K562 (cell line): Measurements from ENCODE around the gene HLA-DMB. TPM values are rescaled to one million over a fixed set of nuclear protein-coding genes. Genes with fewer than 3 reads are reported as not detected.

Source experiments
- EP300 ChIP-seq: IDR thresholded peaks from 2 replicates; pipeline ENCODE4 v1.6.1; 2012; ENCODE audit warnings: low read length, improper control_type of control experiment
- ETV1 ChIP-seq: fragments of 450-650 bp; conservative IDR thresholded peaks from 2 replicates; pipeline ENCODE4 v1.6.1; 2016; ENCODE audit warnings: missing genetic modification characterization, control low read depth, low read depth, missing compliant biosample characterization
- GATAD2B ChIP-seq: fragments of 450-650 bp; IDR thresholded peaks from 2 replicates; pipeline ENCODE4 v1.6.1; 2017; ENCODE audit warnings: mild to moderate bottlenecking, borderline replicate concordance
- HDAC6 ChIP-seq: IDR thresholded peaks from 2 replicates; pipeline ENCODE4 v1.6.1; 2012; ENCODE audit warnings: low read depth, mild to moderate bottlenecking, control low read depth, inconsistent platforms, low read length, moderate library complexity
- MIER1 ChIP-seq: fragments of 450-650 bp; IDR thresholded peaks from 2 replicates; pipeline ENCODE4 v1.6.1; 2016; ENCODE audit warnings: antibody characterized with exemption, mild to moderate bottlenecking, low read depth
- MTA1 ChIP-seq: fragments of 450-650 bp; IDR thresholded peaks from 2 replicates; pipeline ENCODE4 v1.6.1; 2017; ENCODE audit warnings: borderline replicate concordance
- NCOA2 ChIP-seq, 2 experiments: fragments of 450-650 bp; IDR thresholded peaks; 2 replicates each; pipeline ENCODE4 v1.6.1; 2018; ENCODE audit warnings: mild to moderate bottlenecking in 2 of 2, moderate library complexity in 1 of 2; ENCODE audit not compliant: partially characterized antibody in 2 of 2
- PML ChIP-seq: IDR thresholded peaks from 2 replicates; pipeline ENCODE4 v1.6.1; 2012; ENCODE audit warnings: low read length, inconsistent platforms
- PURB ChIP-seq: sonication (generic); formaldehyde crosslinking; IDR thresholded peaks from 2 replicates; pipeline ENCODE4 v1.9.0; 2021; ENCODE audit warnings: low read depth, mild to moderate bottlenecking, missing genetic modification reagents
- SNIP1 ChIP-seq: fragments of 450-650 bp; IDR thresholded peaks from 2 replicates; pipeline ENCODE4 v1.7.1; 2017; ENCODE audit warnings: low read depth, mild to moderate bottlenecking
- SNRNP70 ChIP-seq: fragments of 200-400 bp; formaldehyde crosslinking; optimal IDR thresholded peaks from 2 replicates; pipeline ENCODE3; 2017; ENCODE audit warnings: low read depth, low read length
- SRSF3 ChIP-seq: fragments of 200-400 bp; formaldehyde crosslinking; IDR thresholded peaks from 2 replicates; pipeline ENCODE4 v1.6.1; 2016; ENCODE audit warnings: mild to moderate bottlenecking, low read length, moderate library complexity; ENCODE audit not compliant: insufficient read depth
- STAT5B ChIP-seq: fragments of 250-450 bp; sonication (Bioruptor Pico); IDR thresholded peaks from 2 replicates; pipeline ENCODE4 v1.8.0; 2021; ENCODE audit warnings: mild to moderate bottlenecking, inconsistent platforms
- TCF7 ChIP-seq: sonication (generic); IDR thresholded peaks from 2 replicates; pipeline ENCODE4 v1.6.1; 2016; ENCODE audit warnings: antibody characterized with exemption, borderline replicate concordance
- TRIM24 ChIP-seq, 2 experiments: fragments of 450-650 bp; IDR thresholded peaks; 2 replicates each; pipeline ENCODE4 v1.6.1; 2016
- WHSC1 ChIP-seq: IDR thresholded peaks from one replicate; pipeline ENCODE4 v1.6.1; 2012; ENCODE audit warnings: low read length, control low read depth, inconsistent platforms
- ZNF232 ChIP-seq: sonication (generic); formaldehyde crosslinking; IDR thresholded peaks from 2 replicates; pipeline ENCODE4 v1.8.0; 2022; ENCODE audit warnings: mild to moderate bottlenecking, missing genetic modification reagents
- ZNF436 ChIP-seq: fragments of 250-450, 450-650 bp; sonication (Bioruptor Pico); formaldehyde crosslinking; IDR thresholded peaks from 2 replicates; pipeline ENCODE4 v1.7.0; 2020; ENCODE audit warnings: mild to moderate bottlenecking
- polyA plus RNA-seq, 8 experiments: library from polyadenylated mRNA; depleted of rRNA in 4 of 8; stranded (reverse) in 5 of 8; unstranded in 3 of 8; fragments of >200 nt; fragmentation: Nextera tagmentation in 2 of 8; fragmentation: Illumina TruSeq in 1 of 8; extraction: Ambion mirVana in 2 of 8; extraction: Trizol in 1 of 8; gene quantifications; 2 replicates each; pipeline versions ENCODE4 v1.2.1 to v1.2.3, GENCODE V29; 2011 to 2014; ENCODE audit warnings: inconsistent platforms in 1 of 8, missing spikeins in 1 of 8
- total RNA-seq, 7 experiments: library from RNA; depleted of rRNA in 6 of 7; stranded (reverse); fragments of >200 nt in 6 of 7; fragmentation: Illumina TruSeq in 2 of 7; extraction: Trizol in 2 of 7; gene quantifications; 2 replicates each; pipeline versions ENCODE4 v1.2.1 to v1.2.3, GENCODE V29; 2011 to 2021; ENCODE audit warnings: low replicate concordance in 1 of 7
- TF ChIP-seq, protein P1 (sequence below): fragments of 250-450 bp; sonication (Bioruptor Pico); IDR thresholded peaks from 2 replicates; pipeline ENCODE4 v1.8.0; 2021; ENCODE audit warnings: mild to moderate bottlenecking, moderate library complexity
- TF ChIP-seq, protein P2 (sequence below): fragments of 450-650 bp; IDR thresholded peaks from 2 replicates; pipeline ENCODE4 v1.6.1; 2016; ENCODE audit warnings: mild to moderate bottlenecking
- TF ChIP-seq, protein P3 (sequence below): fragments of 450-650 bp; conservative IDR thresholded peaks from 2 replicates; pipeline ENCODE4 v1.6.1; 2016; ENCODE audit warnings: missing genetic modification characterization, low read depth, mild to moderate bottlenecking, control low read depth, missing compliant biosample characterization
- TF ChIP-seq, protein P4 (sequence below), 3 experiments: IDR thresholded peaks in 2 of 3; conservative IDR thresholded peaks in 1 of 3; 2 replicates each; pipeline ENCODE4 v1.5.1; 2011 to 2012; ENCODE audit warnings: low read length in 3 of 3, mild to moderate bottlenecking in 3 of 3, control low read depth in 2 of 3, improper control_type of control experiment in 1 of 3, inconsistent platforms in 1 of 3, low read depth in 1 of 3, mixed read lengths in 1 of 3, moderate library complexity in 1 of 3; ENCODE audit not compliant: insufficient read depth in 2 of 3

HLA-DMB gene
- total and polyA plus RNA-seq, 9 of the 15 experiments (the other 6 are each of a cell fraction or from before 2014, with no cell fraction given) = 0.38 TPM; not detected in 8

DNA sequence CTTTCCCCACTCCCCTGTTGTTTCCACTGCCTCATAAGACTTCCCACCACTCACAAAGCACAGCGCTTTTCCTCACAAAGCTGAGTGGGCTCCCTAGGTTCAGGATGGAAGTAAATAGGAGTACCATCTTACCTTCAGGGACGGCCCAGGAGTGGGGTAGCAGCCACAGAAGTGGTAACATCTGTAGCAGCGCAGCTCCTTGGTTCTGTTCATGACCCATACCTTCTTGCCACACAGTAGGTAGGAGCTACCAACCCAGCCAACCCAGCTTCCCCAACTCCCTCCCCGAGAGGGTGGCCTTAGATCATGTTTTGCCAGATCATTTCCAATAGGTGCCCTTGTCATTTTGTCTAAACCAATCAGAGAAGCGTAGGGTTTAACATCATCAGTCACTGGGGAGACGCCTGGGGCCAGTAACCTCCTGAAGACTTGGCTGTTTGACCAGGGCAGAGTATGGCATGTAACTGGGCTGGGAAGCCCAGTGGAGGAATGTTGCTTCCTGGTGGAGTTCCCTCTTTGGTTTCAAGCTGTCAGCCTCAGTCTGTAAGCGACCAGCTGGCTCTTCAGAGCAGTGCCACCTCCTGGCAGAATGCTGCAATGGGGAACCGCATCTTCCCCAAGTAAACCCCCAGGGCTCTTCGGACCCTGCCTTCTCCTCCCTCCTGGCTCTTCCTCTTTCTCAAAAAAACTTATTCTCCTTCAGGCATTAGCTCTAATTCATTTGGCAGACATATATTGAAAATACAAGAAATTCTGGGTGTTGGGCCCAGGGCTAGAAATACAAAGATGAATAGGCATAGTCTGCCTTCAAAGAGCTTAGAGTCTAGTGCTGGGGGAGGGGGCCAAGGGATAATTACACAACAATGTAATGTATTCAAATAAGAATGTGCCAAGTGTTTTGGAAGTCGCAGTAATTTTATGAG, 12.2 kb upstream of the HLA-DMB start, which contains the start of gene HLA-DMA (continued):
- TF ChIP-seq TCF7 = no peak
- no peak for TF ChIP-seq WHSC1
- no peak for TF ChIP-seq NCOA2 (IDR thresholded peaks at IDR 0.05; ENCODE audit: partially characterized antibody in 2 of 2)
- no peak for TF ChIP-seq ZNF232 (CRISPR knock-in tag)
- TF ChIP-seq, protein P1, sequence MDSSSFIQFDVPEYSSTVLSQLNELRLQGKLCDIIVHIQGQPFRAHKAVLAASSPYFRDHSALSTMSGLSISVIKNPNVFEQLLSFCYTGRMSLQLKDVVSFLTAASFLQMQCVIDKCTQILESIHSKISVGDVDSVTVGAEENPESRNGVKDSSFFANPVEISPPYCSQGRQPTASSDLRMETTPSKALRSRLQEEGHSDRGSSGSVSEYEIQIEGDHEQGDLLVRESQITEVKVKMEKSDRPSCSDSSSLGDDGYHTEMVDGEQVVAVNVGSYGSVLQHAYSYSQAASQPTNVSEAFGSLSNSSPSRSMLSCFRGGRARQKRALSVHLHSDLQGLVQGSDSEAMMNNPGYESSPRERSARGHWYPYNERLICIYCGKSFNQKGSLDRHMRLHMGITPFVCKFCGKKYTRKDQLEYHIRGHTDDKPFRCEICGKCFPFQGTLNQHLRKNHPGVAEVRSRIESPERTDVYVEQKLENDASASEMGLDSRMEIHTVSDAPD (CRISPR knock-in tag) = no peak
- TF ChIP-seq SNIP1 = no peak
- TF ChIP-seq, protein P2, sequence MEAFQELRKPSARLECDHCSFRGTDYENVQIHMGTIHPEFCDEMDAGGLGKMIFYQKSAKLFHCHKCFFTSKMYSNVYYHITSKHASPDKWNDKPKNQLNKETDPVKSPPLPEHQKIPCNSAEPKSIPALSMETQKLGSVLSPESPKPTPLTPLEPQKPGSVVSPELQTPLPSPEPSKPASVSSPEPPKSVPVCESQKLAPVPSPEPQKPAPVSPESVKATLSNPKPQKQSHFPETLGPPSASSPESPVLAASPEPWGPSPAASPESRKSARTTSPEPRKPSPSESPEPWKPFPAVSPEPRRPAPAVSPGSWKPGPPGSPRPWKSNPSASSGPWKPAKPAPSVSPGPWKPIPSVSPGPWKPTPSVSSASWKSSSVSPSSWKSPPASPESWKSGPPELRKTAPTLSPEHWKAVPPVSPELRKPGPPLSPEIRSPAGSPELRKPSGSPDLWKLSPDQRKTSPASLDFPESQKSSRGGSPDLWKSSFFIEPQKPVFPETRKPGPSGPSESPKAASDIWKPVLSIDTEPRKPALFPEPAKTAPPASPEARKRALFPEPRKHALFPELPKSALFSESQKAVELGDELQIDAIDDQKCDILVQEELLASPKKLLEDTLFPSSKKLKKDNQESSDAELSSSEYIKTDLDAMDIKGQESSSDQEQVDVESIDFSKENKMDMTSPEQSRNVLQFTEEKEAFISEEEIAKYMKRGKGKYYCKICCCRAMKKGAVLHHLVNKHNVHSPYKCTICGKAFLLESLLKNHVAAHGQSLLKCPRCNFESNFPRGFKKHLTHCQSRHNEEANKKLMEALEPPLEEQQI = no peak
- no peak for TF ChIP-seq ZNF436
- TF ChIP-seq STAT5B = no peak
- no peak for TF ChIP-seq EP300
- no peak for TF ChIP-seq MTA1
- no peak for TF ChIP-seq HDAC6
- TF ChIP-seq TRIM24 (IDR thresholded peaks at IDR 0.05) = peak in 1 of 2 experiments; percentile 65; a peak in 3 of 4 replicates
- no peak for TF ChIP-seq ETV1
- no peak for TF ChIP-seq SRSF3
- TF ChIP-seq PML = no peak
- TF ChIP-seq, protein P3, sequence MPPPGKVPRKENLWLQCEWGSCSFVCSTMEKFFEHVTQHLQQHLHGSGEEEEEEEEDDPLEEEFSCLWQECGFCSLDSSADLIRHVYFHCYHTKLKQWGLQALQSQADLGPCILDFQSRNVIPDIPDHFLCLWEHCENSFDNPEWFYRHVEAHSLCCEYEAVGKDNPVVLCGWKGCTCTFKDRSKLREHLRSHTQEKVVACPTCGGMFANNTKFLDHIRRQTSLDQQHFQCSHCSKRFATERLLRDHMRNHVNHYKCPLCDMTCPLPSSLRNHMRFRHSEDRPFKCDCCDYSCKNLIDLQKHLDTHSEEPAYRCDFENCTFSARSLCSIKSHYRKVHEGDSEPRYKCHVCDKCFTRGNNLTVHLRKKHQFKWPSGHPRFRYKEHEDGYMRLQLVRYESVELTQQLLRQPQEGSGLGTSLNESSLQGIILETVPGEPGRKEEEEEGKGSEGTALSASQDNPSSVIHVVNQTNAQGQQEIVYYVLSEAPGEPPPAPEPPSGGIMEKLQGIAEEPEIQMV (tag) = no peak
- no peak for TF ChIP-seq PURB (CRISPR knock-in tag)
- no peak for TF ChIP-seq MIER1
- TF ChIP-seq, protein P4, sequence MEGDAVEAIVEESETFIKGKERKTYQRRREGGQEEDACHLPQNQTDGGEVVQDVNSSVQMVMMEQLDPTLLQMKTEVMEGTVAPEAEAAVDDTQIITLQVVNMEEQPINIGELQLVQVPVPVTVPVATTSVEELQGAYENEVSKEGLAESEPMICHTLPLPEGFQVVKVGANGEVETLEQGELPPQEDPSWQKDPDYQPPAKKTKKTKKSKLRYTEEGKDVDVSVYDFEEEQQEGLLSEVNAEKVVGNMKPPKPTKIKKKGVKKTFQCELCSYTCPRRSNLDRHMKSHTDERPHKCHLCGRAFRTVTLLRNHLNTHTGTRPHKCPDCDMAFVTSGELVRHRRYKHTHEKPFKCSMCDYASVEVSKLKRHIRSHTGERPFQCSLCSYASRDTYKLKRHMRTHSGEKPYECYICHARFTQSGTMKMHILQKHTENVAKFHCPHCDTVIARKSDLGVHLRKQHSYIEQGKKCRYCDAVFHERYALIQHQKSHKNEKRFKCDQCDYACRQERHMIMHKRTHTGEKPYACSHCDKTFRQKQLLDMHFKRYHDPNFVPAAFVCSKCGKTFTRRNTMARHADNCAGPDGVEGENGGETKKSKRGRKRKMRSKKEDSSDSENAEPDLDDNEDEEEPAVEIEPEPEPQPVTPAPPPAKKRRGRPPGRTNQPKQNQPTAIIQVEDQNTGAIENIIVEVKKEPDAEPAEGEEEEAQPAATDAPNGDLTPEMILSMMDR (IDR thresholded peaks at IDR 0.05 in 2 of 3, conservative IDR thresholded peaks at IDR 0.05 in 1 of 3; ENCODE audit: insufficient read depth in 2 of 3, low read depth in 1 of 3, low read length in 3 of 3) = peak; percentile 67 to 80 (median 71)
- no peak for TF ChIP-seq SNRNP70
- TF ChIP-seq GATAD2B = no peak
